Breast epithelium (tissue), 4 donors: ENCODE measurements around the gene FERD3L. TPM values are rescaled to one million over a fixed set of nuclear protein-coding genes. Genes with fewer than 3 reads are reported as not detected.
"Not testable (repeated sequence)": the region's sequence is repeated elsewhere in the genome, so short reads cannot be mapped to it uniquely, and the experiment has no call there.

Experiments used
- DNase-seq, 2 donors: peaks; one replicate each; pipeline ENCODE4 v3.0.0-alpha.2; 2019; ENCODE audit warnings: low spot score in 2 of 2
- H3K27ac ChIP-seq, 2 donors: fragments of 200-600 bp; sonication (generic) in 1 of 2; one replicate each; pipeline ENCODE4 v1.5.1; 2016 to 2019; ENCODE audit warnings: mild to moderate bottlenecking in 1 of 2
- H3K27me3 ChIP-seq, 2 donors: fragments of 200-600 bp; sonication (generic) in 1 of 2; one replicate each; pipeline versions ENCODE4 v1.5.1 to v1.6.0; 2017 to 2019; ENCODE audit warnings: control low read depth in 1 of 2, mild to moderate bottlenecking in 1 of 2
- H3K36me3 ChIP-seq: fragments of 200-600 bp; one replicate; pipeline ENCODE4 v1.5.1; 2019
- H3K4me1 ChIP-seq, 2 donors: fragments of 200-600 bp; sonication (generic); one replicate each; pipeline ENCODE4 v1.5.1; 2016 to 2019; ENCODE audit warnings: control low read depth in 1 of 2
- H3K4me3 ChIP-seq, 3 donors: fragments of 200-600 bp; sonication (generic); 1 replicate in 2 of 3; 2 replicates in 1 of 3; pipeline ENCODE4 v1.5.1; 2016 to 2019; ENCODE audit warnings: mild to moderate bottlenecking in 3 of 3, moderate library complexity in 2 of 3
- H3K9me3 ChIP-seq, 2 donors: fragments of 200-600 bp; sonication (generic) in 1 of 2; one replicate each; pipeline ENCODE4 v1.5.1; 2016 to 2019; ENCODE audit warnings: control low read depth in 1 of 2
- POLR2A ChIP-seq: fragments of 450-650 bp; IDR thresholded peaks from one replicate; pipeline ENCODE4 v1.6.1; 2016; ENCODE audit warnings: antibody characterized with exemption, mild to moderate bottlenecking, moderate library complexity
- POLR2AphosphoS5 ChIP-seq, 3 donors: sonication (generic); formaldehyde crosslinking; IDR thresholded peaks; one replicate each; pipeline ENCODE4 v1.6.1; 2017; ENCODE audit warnings: antibody characterized with exemption in 3 of 3
- intact Hi-C: fragments of 100-400 bp; cut with DNase I; formaldehyde crosslinking; loops from one replicate; pipeline ENCODE4 v1.15.1; 2023; ENCODE audit warnings: low total_unique reads
- total RNA-seq, 3 donors: library from RNA; depleted of rRNA; stranded (reverse); fragments of >200 nt; gene quantifications; one replicate each; pipeline ENCODE4 v1.1.0, GENCODE V29; 2016
- TF ChIP-seq, protein P1 (sequence below), 3 donors: fragments of 450-650 bp; IDR thresholded peaks; one replicate each; pipeline ENCODE4 v1.5.1; 2016 to 2017; ENCODE audit warnings: antibody characterized with exemption in 3 of 3, mild to moderate bottlenecking in 3 of 3, moderate library complexity in 3 of 3

FERD3L gene, protein sequence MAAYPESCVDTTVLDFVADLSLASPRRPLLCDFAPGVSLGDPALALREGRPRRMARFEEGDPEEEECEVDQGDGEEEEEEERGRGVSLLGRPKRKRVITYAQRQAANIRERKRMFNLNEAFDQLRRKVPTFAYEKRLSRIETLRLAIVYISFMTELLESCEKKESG
- not detected for total RNA-seq

DNA sequence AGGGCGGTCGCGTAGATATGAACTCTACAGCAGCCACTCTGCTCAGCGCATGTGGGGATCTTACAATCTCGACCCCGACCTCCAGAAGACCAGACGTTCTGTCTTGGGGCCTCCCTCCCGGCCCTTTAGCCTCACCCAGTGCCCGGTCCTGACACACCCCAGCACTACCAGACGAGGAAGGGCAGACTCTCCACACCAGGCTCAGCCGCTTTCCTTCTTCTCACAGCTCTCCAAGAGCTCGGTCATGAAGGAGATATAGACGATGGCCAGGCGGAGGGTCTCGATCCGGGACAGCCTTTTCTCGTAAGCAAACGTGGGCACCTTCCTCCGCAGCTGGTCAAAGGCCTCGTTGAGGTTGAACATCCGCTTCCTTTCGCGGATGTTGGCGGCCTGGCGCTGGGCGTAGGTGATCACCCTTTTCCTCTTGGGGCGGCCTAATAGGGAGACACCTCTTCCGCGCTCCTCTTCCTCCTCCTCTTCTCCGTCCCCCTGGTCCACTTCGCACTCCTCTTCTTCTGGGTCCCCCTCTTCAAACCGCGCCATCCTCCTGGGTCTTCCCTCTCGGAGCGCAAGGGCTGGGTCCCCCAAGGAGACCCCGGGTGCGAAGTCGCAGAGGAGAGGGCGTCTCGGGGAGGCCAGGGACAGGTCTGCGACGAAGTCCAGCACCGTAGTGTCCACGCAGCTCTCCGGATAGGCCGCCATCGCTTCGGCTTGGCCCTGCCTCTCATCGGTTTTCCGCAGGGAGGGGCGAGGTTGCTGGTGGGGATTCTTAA is at the start of gene FERD3L:
FERD3L (minus strand) TSS at position 761 of the 773 bp plus-strand sequence; CDS start at position 702, 59 bp downstream.
- peak in 1 of 2 donors; percentile 47 for DNase-seq
- peaks cover 0 to 46% of the 10 kb centered on the region in 2 donors for H3K27me3 ChIP-seq
- H3K4me3 ChIP-seq: peak within 1 kb of the TSS in 2 of 3 donors; percentile 21 to 49

DNA sequence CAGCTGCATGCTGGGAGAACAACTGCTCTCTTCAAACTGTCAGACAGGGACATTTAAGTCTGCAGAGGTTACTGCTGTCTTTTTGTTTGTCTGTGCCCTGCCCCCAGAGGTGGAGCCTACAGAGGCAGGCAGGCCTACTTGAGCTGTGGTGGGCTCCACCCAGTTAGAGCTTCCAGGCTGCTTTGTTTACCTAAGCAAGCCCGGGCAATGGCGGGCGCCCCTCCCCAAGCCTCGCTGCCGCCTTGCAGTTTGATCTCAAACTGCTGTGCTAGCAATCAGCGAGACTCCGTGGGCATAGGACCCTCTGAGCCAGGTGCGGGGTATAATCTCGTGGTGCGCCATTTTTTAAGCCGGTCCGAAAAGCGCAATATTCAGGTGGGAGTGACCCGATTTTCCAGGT is 49.2 kb upstream of the FERD3L start:
- H3K4me3 ChIP-seq, H3K9me3 ChIP-seq, intact Hi-C loops, H3K36me3 ChIP-seq, H3K4me1 ChIP-seq, H3K27me3 ChIP-seq, H3K27ac ChIP-seq, DNase-seq: not testable (repeated sequence)

More for the DNA sequence above, at the start of gene FERD3L:
- H3K9me3 ChIP-seq: no peaks in the 10 kb centered on the region
- H3K36me3 ChIP-seq: no peaks in the 10 kb centered on the region
- no peak within 1 kb of the TSS for H3K27ac ChIP-seq
- TF ChIP-seq, protein P1, sequence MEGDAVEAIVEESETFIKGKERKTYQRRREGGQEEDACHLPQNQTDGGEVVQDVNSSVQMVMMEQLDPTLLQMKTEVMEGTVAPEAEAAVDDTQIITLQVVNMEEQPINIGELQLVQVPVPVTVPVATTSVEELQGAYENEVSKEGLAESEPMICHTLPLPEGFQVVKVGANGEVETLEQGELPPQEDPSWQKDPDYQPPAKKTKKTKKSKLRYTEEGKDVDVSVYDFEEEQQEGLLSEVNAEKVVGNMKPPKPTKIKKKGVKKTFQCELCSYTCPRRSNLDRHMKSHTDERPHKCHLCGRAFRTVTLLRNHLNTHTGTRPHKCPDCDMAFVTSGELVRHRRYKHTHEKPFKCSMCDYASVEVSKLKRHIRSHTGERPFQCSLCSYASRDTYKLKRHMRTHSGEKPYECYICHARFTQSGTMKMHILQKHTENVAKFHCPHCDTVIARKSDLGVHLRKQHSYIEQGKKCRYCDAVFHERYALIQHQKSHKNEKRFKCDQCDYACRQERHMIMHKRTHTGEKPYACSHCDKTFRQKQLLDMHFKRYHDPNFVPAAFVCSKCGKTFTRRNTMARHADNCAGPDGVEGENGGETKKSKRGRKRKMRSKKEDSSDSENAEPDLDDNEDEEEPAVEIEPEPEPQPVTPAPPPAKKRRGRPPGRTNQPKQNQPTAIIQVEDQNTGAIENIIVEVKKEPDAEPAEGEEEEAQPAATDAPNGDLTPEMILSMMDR (IDR thresholded peaks at IDR 0.05): no peak
- TF ChIP-seq POLR2A (no peak), POLR2AphosphoS5 (IDR thresholded peaks at IDR 0.05) (no peak)
- no peaks in the 10 kb centered on the region for H3K4me1 ChIP-seq
- intact Hi-C loops: no loop called here

DNA sequence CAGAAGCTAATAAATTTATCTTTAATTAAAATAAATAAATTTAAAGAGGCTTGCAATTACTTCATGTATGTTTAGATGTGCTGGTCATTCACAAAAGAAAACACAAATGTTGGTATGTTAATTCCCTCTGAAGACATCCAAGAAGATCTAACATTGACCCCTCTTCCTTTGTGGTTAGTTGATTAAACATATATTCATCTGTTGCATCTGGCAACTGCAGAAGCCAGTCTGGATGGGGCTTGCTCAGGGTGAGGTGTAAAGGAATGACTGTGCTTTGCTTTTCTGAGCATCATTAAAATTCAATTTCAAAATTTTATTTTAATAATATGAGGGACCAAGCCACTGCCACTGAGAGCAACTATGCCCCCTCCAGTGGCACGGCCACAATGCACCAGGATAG is 36.4 kb upstream of the FERD3L start:
- DNase-seq: no peak
- peaks cover 0 to 30% of the 10 kb centered on the region in 2 donors for H3K9me3 ChIP-seq
- intact Hi-C loops: no loop called here
- H3K4me3 ChIP-seq: no peak overlapping the region
- no peaks in the 10 kb centered on the region for H3K4me1 ChIP-seq
- no peaks in the 10 kb centered on the region for H3K36me3 ChIP-seq
- no peaks in the 10 kb centered on the region for H3K27me3 ChIP-seq
- no peak overlapping the region for H3K27ac ChIP-seq
- TF ChIP-seq, protein P1 (IDR thresholded peaks at IDR 0.05): no peak
- TF ChIP-seq POLR2A (no peak), POLR2AphosphoS5 (IDR thresholded peaks at IDR 0.05) (no peak)

DNA sequence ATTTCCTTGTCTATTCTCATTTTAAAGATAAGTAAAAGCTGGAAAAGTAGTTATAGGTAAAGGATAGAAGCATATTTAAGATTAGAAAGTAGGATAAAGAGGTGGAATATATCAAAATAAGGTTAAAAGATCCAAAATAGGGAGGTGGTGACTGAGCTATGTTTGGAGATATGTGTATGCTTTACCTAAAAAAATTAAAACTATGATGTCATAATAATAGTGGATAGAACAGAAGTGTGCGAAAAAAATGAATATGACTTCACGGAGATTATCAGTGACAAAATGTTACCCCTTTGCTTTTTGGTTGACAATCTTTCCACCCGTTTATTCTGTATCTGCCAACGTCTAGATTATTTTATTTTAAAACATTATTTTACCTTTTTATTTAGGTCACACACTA is 33.4 kb upstream of the FERD3L start:
- Histone ChIP-seq H3K4me1 (no peaks in the 10 kb centered on the region), H3K4me3 (no peak overlapping the region), H3K27ac (no peak overlapping the region), H3K36me3 (no peaks in the 10 kb centered on the region), H3K9me3 (peaks cover 0 to 13% of the 10 kb centered on the region in 2 donors), H3K27me3 (no peaks in the 10 kb centered on the region)
- no peak for DNase-seq
- intact Hi-C loops: no loop called here
- no peak for TF ChIP-seq POLR2A
- TF ChIP-seq POLR2AphosphoS5 (IDR thresholded peaks at IDR 0.05): no peak
- TF ChIP-seq, protein P1 (IDR thresholded peaks at IDR 0.05): no peak

DNA sequence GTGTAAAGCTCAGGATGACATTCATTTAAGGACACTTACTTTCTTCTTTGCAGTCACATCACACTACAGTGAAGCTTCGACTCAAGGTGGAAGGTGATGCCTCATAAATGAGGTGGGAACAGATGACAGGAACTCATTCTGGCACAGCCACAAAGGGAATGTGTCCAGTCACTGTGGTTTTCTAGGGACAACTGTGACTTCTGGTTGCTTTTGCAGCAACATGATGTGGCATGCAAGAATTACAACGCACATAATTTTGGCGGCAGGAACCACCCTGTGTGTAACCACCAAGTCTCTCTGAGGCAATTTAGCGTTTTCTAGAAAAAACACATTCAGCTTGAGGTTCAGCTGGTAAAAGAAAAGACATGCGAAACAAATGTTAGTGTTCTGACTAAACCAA is 32.0 kb upstream of the FERD3L start:
- H3K4me1 ChIP-seq: no peaks in the 10 kb centered on the region
- H3K9me3 ChIP-seq: peaks cover 0 to 3% of the 10 kb centered on the region in 2 donors
- no peak overlapping the region for H3K4me3 ChIP-seq
- no peaks in the 10 kb centered on the region for H3K36me3 ChIP-seq
- intact Hi-C loops: no loop called here
- no peaks in the 10 kb centered on the region for H3K27me3 ChIP-seq
- no peak for TF ChIP-seq POLR2AphosphoS5 (IDR thresholded peaks at IDR 0.05)
- TF ChIP-seq POLR2A: no peak
- TF ChIP-seq, protein P1 (IDR thresholded peaks at IDR 0.05): no peak
- no peak overlapping the region for H3K27ac ChIP-seq
- DNase-seq: no peak
